Activated naive CD8-positive, alpha-beta T cell treated with anti-CD3 and anti-CD28 coated beads, Interleukin-2, amount 50 U/mL, for 24 hours (primary cell): ENCODE data around the gene C21orf91.

Experiments used
- ATAC-seq: fragments of 150-1000 bp; cut with Tn5 transposase; one replicate; pipeline ENCODE4 v1.10.0; 2021
- DNase-seq: peaks from one replicate; pipeline ENCODE4 v3.0.0; 2021
- H3K27ac Mint-ChIP-seq: one replicate; pipeline ENCODE4 v1.8.0; 2021; ENCODE audit warnings: mild to moderate bottlenecking, mixed read lengths
- H3K27me3 Mint-ChIP-seq: one replicate; pipeline ENCODE4 v1.8.0; 2021; ENCODE audit warnings: mixed read lengths
- H3K36me3 Mint-ChIP-seq: one replicate; pipeline ENCODE4 v1.8.0; 2021; ENCODE audit warnings: low read depth, mixed read lengths
- H3K4me1 Mint-ChIP-seq: one replicate; pipeline ENCODE4 v1.8.0; 2021; ENCODE audit warnings: mixed read lengths
- H3K4me3 Mint-ChIP-seq: one replicate; pipeline ENCODE4 v1.8.0; 2021; ENCODE audit warnings: mild to moderate bottlenecking, moderate library complexity, mixed read lengths
- H3K9me3 Mint-ChIP-seq: one replicate; pipeline ENCODE4 v1.8.0; 2021; ENCODE audit warnings: mixed read lengths

The C21orf91 gene

GRCh38 chr21:17818186-17819113 lies 706 bp downstream of the C21orf91 start:
- H3K4me1 Mint-ChIP-seq = peaks cover 57% of the 10 kb centered on the region
- H3K9me3 Mint-ChIP-seq = no peaks in the 10 kb centered on the region
- ATAC-seq (peak; percentile 12), DNase-seq (peak; percentile 50)
- peak overlapping the region; percentile 90 for H3K27ac Mint-ChIP-seq
- peak overlapping the region; percentile 85 for H3K4me3 Mint-ChIP-seq
- H3K27me3 Mint-ChIP-seq = no peaks in the 10 kb centered on the region
- peaks cover 38% of the 10 kb centered on the region for H3K36me3 Mint-ChIP-seq

GRCh38 chr21:17813353-17813752 lies 5.8 kb downstream of the C21orf91 start:
- no peaks in the 10 kb centered on the region for H3K27me3 Mint-ChIP-seq
- H3K4me3 Mint-ChIP-seq = no peak overlapping the region
- no peak for DNase-seq
- peaks cover 86% of the 10 kb centered on the region for H3K36me3 Mint-ChIP-seq
- H3K27ac Mint-ChIP-seq = no peak overlapping the region
- peaks cover 62% of the 10 kb centered on the region for H3K4me1 Mint-ChIP-seq
- peaks cover 23% of the 10 kb centered on the region for H3K9me3 Mint-ChIP-seq
- no peak for ATAC-seq

GRCh38 chr21:17805966-17806365 lies 13.2 kb downstream of the C21orf91 start:
- no peaks in the 10 kb centered on the region for H3K27me3 Mint-ChIP-seq
- peaks cover 38% of the 10 kb centered on the region for H3K9me3 Mint-ChIP-seq
- H3K4me3 Mint-ChIP-seq = no peak overlapping the region
- DNase-seq (no peak), ATAC-seq (no peak)
- peaks cover 79% of the 10 kb centered on the region for H3K36me3 Mint-ChIP-seq
- H3K4me1 Mint-ChIP-seq = peaks cover 37% of the 10 kb centered on the region
- H3K27ac Mint-ChIP-seq = no peak overlapping the region

- ATAC-seq (no peak), DNase-seq (no peak)
- Mint-ChIP-seq H3K9me3 (peaks cover 16% of the 10 kb centered on the region), H3K36me3 (peaks cover 63% of the 10 kb centered on the region), H3K4me3 (no peak overlapping the region), H3K27ac (no peak overlapping the region), H3K27me3 (no peaks in the 10 kb centered on the region), H3K4me1 (peaks cover 48% of the 10 kb centered on the region)
Observed at GRCh38 chr21:17803536-17803935, 15.6 kb downstream of the C21orf91 start.

GRCh38 chr21:17802572-17802971 lies 16.6 kb downstream of the C21orf91 start:
- Mint-ChIP-seq H3K4me3 (no peak overlapping the region), H3K36me3 (peaks cover 53% of the 10 kb centered on the region), H3K27ac (peak overlapping the region; percentile 14)

GRCh38 chr21:17799414-17800164 lies 19.6 kb downstream of the C21orf91 start:
- H3K27ac Mint-ChIP-seq = peak overlapping the region; percentile 5
- H3K9me3 Mint-ChIP-seq = no peaks in the 10 kb centered on the region
- H3K27me3 Mint-ChIP-seq = no peaks in the 10 kb centered on the region
- DNase-seq = no peak
- ATAC-seq = no peak
- H3K4me3 Mint-ChIP-seq = no peak overlapping the region
- peaks cover 66% of the 10 kb centered on the region for H3K4me1 Mint-ChIP-seq
- peaks cover 54% of the 10 kb centered on the region for H3K36me3 Mint-ChIP-seq

More at GRCh38 chr21:17802572-17802971, 16.6 kb downstream of the C21orf91 start:
- H3K27me3 Mint-ChIP-seq = no peaks in the 10 kb centered on the region
- H3K4me1 Mint-ChIP-seq = peaks cover 51% of the 10 kb centered on the region
- peaks cover 10% of the 10 kb centered on the region for H3K9me3 Mint-ChIP-seq
- DNase-seq = no peak
- peak; percentile 63 for ATAC-seq

- Mint-ChIP-seq H3K27me3 (no peaks in the 10 kb centered on the region), H3K9me3 (no peaks in the 10 kb centered on the region), H3K4me3 (no peak overlapping the region), H3K4me1 (peaks cover 66% of the 10 kb centered on the region), H3K36me3 (peaks cover 53% of the 10 kb centered on the region), H3K27ac (peak overlapping the region; percentile 63)
- DNase-seq = no peak
- ATAC-seq = no peak
Observed at GRCh38 chr21:17798796-17799195, 20.4 kb downstream of the C21orf91 start.

- Mint-ChIP-seq H3K36me3 (peaks cover 54% of the 10 kb centered on the region), H3K9me3 (no peaks in the 10 kb centered on the region), H3K4me3 (no peak overlapping the region), H3K27ac (no peak overlapping the region), H3K4me1 (peaks cover 69% of the 10 kb centered on the region), H3K27me3 (no peaks in the 10 kb centered on the region)
- DNase-seq = no peak
- ATAC-seq = no peak
Observed at GRCh38 chr21:17797967-17798366, 21.2 kb downstream of the C21orf91 start.

GRCh38 chr21:17796503-17796902 lies 22.7 kb downstream of the C21orf91 start:
- ATAC-seq (no peak), DNase-seq (no peak)
- Mint-ChIP-seq H3K27me3 (no peaks in the 10 kb centered on the region), H3K36me3 (peaks cover 50% of the 10 kb centered on the region), H3K4me3 (peak overlapping the region; percentile 9), H3K9me3 (no peaks in the 10 kb centered on the region), H3K4me1 (peaks cover 70% of the 10 kb centered on the region), H3K27ac (peak overlapping the region; percentile 83)

- H3K4me3 Mint-ChIP-seq = peak overlapping the region; percentile 9
- H3K36me3 Mint-ChIP-seq = peaks cover 51% of the 10 kb centered on the region
- ATAC-seq = peak; percentile 80
- H3K27ac Mint-ChIP-seq = peak overlapping the region; percentile 83
- H3K27me3 Mint-ChIP-seq = no peaks in the 10 kb centered on the region
- peaks cover 74% of the 10 kb centered on the region for H3K4me1 Mint-ChIP-seq
- H3K9me3 Mint-ChIP-seq = no peaks in the 10 kb centered on the region
- DNase-seq = no peak
Observed at GRCh38 chr21:17796037-17796403, 23.1 kb downstream of the C21orf91 start.

- Mint-ChIP-seq H3K4me3 (peak overlapping the region; percentile 59), H3K4me1 (peaks cover 76% of the 10 kb centered on the region), H3K9me3 (no peaks in the 10 kb centered on the region), H3K27ac (peak overlapping the region; percentile 83), H3K27me3 (no peaks in the 10 kb centered on the region), H3K36me3 (peaks cover 48% of the 10 kb centered on the region)
- ATAC-seq (peak; percentile 34), DNase-seq (no peak)
Observed at GRCh38 chr21:17795146-17796036, 23.8 kb downstream of the C21orf91 start.

- Mint-ChIP-seq H3K4me3 (peak overlapping the region; percentile 74), H3K9me3 (no peaks in the 10 kb centered on the region), H3K4me1 (peaks cover 82% of the 10 kb centered on the region), H3K27ac (peak overlapping the region; percentile 83), H3K27me3 (no peaks in the 10 kb centered on the region), H3K36me3 (peaks cover 51% of the 10 kb centered on the region)
- no peak for DNase-seq
- peak; percentile 27 for ATAC-seq
Observed at GRCh38 chr21:17794518-17795145, 24.5 kb downstream of the C21orf91 start.

GRCh38 chr21:17793246-17794123 lies 25.7 kb downstream of the C21orf91 start:
- peaks cover 84% of the 10 kb centered on the region for H3K4me1 Mint-ChIP-seq
- no peaks in the 10 kb centered on the region for H3K27me3 Mint-ChIP-seq
- H3K27ac Mint-ChIP-seq = peak overlapping the region; percentile 83

More at GRCh38 chr21:17793246-17794123, 25.7 kb downstream of the C21orf91 start:
- DNase-seq = no peak
- Mint-ChIP-seq H3K9me3 (no peaks in the 10 kb centered on the region), H3K4me3 (peak overlapping the region; percentile 74), H3K36me3 (peaks cover 47% of the 10 kb centered on the region)
- peak; percentile 65 for ATAC-seq
